Fibroblast of skin of left biceps (primary cell): ENCODE data around the gene HPS4.

ENCODE experiments used
- DNase-seq, 2 experiments: peaks; one replicate each; pipeline ENCODE4 v3.0.0-alpha.2; 2013; ENCODE audit warnings: low read depth in 2 of 2

The HPS4 gene

DNA sequence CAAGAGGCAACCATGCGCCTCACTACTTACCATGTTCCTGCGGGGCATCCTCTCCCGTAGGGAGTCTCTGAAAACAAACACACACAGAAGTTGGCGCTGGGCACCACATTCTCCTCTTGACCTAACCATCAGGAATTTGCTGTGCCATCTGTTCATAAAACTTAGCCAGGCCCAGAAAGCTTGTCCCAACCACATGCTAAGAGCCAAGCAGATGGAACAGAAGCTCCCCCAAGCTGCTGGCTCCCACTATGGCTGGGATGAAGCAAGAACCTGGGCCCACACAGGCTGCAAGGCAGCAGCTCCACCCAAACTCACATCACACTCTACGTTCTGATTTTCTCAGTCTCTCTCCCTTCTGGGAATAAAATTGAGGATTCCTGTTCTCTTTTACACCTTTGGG, 17.4 kb downstream of the HPS4 start:
- no peak for DNase-seq

DNA sequence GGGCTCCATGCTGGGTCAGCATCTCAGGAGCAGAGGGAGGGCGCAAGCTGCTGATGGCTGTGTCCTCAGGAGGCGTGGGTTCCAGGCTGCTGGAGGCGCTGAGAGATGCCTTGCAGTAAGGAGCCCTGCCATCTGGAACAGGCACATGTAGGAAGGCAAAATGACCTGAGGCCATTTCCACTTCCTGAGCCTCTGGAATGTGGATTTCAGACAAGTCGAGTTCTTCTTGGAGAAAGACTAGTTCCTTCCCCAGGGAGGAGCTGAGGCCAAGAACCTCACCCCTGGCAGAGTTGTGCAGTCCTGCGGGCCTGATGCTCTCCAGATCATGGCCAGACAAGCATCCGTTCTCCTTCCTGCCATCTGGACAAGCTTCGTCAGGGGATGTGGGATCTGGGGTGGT, 19.3 kb downstream of the HPS4 start:
- DNase-seq: no peak

DNA sequence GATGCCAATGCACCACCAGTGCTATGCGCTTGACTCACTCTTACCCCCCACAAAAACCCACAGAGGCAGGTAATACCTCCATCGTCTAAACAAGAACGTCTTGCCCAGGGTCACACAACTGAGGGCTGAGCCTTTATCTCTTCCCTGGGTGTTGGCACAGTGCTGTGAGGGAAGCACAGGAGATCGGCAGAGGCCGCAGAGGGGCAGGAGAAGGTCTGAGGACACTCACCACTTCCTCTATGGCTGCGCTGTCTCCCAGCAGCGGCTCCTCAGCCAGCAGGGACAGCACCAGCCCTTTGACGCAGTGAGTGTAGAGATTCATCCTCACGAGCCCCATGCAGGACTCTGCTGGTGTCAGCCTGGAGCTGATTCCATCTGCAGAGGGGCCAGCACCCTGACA, 19.9 kb downstream of the HPS4 start:
- DNase-seq: no peak

DNA sequence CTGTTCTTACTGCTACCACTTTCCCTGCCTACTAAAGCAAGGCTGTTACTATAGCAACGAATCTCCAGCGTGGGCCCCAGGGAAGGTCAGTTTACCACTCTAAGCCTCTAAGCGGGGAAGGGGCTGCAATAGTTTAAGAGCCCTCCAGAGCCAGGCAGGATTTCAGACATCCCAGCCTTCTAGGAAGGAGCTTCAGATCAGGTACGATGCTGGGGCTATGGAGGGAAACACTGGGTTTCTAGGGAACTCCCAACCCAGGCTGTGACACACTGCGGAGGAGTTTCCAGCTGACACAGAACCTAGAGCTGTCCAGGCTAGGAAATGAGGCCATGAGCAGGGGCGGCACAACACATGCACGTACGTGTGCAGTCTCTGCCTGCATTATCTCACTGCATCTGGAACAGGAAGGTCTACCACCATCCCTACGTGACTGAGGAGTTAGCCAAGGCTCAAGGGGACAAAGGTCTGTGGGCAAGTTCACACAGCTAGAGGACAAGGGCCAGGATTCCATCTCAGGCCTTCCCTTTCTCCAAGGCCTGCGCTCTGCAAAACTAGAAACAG, 20.4 kb downstream of the HPS4 start:
- no peak for DNase-seq

DNA sequence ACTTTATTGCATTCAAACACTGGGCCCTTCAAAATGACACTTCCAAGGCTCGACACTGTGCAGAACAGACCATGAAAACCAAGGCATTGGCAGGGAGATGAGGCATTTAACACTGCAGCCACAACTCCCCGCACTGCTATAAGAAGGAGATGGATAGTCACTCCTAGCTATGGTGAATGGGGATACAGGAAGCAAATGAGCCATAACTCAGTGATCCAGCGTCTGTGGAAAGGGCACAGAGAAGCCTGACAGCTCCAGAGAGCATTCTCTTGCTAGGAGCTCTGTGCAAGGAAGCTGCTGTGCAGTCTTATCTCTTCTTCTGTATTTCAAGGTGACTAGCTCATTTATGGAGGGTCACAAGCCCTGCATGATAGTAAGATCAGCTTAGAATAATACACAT, 20.9 kb downstream of the HPS4 start:
- no peak for DNase-seq

DNA sequence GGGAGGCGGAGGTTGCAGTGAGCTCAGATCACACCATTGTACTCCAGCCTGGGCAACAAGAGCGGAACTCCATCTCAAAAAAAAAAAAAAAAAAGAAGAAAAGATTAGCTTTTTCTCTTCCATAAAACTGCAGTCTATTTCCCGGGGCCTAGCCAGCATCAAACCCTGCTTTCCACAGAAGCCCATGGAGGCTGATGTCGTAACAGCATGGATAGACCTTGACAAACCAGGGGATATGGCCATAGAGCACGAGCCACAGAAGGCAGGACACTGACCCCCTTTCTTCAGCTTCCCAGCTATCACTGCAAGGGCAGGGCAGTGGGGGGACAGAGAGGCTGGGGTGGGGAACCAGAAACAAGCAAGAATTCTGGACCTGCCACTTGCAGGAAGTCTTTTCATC, 21.5 kb downstream of the HPS4 start:
- DNase-seq: no peak

DNA sequence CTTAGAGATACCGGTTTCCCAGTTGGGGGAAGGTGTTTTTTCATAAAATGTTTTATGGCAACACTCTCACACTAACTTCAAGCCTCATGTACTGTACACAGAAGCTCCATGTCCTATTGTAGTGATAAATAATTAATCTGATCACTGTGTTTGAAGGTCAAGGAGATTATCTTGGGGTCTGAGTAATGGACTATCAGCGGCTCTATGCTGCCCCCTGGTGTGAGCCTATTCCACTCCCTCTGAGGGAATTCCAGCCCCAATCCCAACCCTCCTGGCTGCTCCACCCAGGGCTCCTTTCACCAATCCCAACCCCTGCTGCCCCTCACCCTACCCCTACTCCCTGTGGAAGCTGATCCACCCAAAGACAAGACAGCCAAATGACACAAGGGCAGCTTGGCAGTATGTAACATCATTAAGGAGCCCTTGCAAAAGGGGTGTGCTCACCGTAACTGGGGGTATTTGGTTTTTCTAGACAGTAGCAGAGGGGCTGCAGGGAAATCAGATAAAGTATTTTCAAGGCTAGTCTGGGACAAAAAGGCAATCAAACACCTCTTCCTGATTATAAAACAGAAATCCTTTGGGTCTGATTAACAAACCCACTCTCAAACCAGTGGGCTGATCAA, 22.3 kb downstream of the HPS4 start:
- DNase-seq: no peak

DNA sequence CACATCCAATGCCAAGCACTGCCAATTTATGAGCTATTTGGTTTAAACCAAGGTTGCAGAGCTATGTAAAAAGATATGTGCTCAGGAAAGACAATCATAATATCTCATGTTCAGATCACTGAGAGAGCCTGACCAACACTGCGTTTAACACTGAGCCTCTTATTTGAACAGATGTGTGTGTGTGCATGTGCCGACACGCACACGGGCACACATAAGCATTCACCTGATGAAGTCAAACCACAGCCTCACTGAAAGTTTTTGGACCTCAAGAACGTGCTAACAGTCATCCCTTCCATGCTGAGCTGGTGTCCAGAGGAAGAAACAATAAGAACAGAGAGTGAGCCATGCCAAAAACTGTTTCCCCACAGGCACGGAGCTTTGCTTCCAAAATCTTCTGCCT, 23.4 kb downstream of the HPS4 start:
- no peak for DNase-seq

DNA sequence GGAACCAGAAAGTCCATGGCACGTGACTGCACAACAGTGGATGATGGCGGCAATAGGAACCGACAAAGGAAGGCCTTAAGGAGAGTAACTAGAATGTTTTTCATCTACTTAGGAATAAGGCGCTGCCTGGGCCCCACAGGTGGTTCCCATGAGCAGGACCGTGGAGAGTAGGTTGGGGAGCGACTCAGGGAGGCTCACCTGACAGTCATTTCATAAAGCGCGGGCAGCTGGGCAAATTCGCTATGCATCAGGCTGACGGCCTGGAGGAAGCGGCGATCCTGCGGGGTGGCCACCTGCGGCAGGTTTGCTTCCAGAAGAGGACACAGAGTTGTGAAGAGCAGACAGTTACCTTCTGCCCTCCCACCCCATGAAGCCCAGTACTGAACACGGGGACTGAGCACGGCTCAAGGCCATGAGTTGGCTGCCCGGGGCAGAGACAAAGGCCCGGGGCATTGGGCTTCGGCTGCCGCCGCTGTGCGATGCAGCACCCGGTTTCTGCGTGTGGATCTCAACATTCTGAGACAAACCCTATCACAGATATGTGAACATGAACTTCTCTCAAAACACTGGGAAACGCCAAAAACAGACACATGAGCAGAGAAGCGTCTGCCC, 25.8 kb downstream of the HPS4 start:
- no peak for DNase-seq

DNA sequence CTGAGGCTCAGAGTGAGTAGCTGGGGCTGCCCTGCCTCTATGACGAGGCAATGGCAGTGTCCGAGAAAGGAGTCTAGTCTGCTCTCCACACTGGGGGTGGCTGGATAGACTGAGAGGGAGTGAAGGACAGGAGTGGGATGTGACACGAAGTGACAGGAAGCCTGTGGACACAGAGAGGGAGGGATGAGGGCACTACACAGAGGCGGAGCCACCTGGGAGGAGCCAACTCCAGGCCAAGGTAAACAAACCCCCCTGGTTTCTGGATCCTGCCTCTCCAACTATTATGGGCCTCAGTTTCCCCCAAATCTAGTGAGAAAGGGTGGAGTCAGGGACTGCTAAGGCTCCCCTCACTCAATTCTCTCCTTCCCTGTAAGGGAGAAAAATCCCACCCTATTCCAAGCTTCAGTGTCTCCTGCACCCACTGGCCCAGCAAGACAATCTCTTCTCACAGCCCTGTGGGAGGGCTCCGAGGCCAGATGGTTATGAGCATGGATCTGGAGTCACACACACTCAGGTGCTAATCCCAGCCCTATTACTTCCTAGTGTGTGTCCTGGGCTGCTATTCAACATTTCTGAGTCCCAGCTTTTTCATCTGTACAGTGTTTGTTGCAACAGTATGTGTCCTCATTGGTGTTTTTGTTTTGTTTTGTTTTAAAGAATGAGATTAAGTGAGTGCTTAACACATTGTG, 29.6 kb downstream of the HPS4 start:
- DNase-seq: no peak

DNA sequence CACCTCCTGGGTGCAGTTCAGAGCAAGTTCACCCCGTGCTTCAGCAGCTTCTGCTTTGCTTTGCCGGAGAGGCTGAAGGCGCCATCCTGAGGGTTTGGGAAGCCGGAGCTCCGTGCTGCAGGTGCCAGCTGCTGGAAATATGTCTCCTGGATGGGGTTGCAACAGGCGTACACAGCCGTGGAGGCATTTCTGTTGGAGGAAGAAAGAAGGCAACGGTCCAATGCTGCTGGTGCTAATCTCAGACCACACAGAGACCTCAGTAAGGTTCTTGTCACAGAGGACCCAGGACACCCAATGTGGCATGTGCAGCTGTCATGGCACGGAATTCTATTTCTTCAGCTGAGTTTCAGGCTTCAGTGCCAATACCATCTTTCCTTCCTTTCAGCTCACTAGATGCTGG, 30.4 kb downstream of the HPS4 start:
- no peak for DNase-seq

DNA sequence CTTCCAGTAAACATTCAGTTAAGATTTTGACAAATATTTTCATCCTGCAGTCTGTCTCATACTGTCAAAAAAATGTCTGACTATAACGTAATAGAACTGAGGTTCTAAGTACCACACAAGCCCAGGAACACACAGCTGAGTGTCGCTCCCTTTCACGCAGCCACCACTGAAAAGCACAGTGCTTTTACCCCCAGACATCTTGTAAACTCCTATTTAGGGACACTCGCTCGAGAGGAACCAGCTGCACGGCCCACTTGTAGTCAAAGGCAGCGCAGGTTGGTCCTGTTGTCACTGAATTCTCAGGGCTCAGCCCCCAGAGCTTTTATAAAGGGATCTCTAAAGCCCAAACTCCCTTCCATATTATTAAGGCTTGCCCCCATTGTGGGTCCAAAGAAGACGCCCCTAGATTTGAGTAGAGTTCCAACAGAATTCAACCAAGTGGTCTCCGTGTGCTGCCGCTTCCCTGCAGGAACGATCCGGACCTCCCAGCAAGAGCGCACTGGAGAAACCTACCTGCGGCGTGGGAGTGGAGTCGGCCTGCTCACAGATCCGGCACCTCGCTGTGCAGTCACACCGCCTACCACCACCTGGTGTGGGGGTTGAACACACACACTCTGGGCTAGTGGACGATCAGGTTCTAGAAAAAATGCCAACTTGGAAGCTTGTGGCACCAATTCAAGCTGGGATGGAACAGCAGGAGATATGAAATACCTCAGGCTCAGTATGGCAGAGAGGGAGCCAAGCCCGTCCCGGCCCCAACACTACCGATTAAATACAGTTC, 31.2 kb downstream of the HPS4 start:
- no peak for DNase-seq

DNA sequence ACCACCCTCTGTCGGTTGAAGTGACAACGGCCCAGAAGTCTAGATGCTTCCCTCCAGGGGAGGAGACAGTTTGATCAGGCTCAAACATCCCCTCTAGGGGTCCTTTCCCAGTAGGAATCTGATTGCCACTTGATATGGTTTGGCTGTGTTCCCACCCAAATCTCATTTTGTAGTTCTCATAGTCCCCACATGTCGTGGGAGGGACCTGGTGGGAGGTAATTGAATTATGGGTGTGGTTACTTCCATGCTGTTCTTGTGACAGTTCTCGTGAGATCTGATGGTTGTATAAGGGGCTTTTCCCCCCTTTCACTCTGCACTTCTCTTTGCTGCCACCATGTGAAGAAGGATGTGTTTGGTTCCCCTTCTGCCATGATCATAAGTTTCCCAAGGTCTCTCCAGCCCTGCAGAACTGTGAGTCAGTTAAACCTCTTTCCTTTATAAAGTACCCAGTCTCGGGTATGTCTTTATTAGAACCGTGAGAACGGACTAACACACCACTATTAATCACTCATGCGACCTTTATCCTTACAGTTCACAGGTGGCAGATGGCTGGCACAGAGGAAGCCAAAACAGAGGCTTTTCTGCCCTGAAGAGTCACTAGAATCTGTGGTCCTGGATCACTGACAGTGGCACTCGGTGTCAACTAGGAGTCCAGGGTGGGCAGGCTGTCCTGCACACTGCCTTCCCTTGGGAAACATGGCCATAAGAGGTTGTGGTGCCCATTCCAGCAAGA, 33.0 kb downstream of the HPS4 start:
- no peak for DNase-seq

DNA sequence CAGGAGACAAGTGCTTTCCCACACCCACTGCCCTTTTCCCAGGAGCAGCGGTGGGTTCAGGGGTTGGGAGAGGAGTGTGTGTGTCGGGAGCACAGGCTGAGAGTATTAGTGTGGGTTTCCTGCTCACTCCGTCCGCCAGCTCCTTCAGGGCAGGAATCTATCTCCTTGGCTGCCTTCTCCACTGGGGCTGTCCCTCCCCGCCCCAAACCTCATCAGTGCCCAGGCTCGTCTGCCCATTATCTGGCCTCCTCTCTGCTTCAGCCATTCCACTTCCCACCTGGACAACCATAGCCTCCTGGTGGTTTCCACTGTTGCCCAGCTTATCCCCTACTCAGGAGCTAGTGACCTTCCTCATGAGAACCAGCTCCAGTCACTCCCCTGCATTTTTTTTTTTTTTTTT, 34.6 kb downstream of the HPS4 start:
- DNase-seq: no peak

DNA sequence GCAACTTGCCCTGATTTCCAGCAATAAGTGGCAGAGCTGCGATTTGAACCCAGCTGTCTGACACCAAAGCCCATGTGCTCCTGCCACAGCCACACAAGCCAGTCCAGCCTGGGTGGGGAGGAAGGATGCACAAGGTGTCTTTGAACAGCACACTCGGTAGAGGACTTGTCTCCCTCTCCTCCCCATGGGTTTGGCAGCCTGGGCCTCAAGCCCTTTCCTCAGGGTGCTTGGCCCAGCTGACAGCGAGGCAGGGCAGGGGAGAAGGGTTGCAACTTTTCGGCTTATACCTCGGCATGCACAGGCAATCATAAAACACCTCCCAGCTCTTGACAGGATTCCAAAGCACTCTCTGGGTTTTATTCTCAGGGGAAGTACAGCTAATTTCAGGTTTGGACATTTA, 35.2 kb downstream of the HPS4 start:
- DNase-seq: no peak

DNA sequence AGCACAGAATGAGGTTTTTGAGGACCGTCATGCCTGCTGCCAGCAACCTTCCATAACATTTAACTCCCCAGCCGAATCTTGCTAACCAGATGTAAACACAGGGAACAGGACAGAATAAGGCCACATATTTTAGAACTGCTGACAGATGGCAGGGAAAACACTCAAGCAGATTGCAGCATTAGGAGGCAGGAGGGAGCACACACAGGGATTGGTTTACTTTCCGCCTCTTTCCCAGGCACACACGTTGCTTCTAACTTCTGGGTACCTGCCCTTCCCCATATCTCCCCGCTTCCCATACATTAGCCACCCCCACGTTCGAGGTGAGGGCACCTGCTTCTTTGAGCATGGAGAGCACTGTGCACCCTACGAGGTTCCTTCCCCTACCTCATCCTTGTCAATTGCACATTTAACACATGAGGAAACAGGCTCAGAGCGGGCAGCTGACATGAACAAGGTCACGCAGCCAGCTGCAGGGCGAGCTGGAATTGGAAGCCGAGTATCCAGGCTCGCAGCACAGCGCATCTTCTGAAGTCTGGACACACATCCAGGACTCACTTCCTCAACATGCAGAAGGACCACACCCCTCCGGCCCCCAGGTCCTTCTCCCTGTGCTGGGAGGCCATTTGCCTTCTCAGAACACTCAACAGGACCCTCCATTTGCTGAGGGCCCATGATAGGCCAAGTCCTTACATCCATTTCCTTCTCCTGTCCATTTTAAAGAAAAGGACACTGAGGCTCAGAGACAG, 35.8 kb downstream of the HPS4 start:
- no peak for DNase-seq

DNA sequence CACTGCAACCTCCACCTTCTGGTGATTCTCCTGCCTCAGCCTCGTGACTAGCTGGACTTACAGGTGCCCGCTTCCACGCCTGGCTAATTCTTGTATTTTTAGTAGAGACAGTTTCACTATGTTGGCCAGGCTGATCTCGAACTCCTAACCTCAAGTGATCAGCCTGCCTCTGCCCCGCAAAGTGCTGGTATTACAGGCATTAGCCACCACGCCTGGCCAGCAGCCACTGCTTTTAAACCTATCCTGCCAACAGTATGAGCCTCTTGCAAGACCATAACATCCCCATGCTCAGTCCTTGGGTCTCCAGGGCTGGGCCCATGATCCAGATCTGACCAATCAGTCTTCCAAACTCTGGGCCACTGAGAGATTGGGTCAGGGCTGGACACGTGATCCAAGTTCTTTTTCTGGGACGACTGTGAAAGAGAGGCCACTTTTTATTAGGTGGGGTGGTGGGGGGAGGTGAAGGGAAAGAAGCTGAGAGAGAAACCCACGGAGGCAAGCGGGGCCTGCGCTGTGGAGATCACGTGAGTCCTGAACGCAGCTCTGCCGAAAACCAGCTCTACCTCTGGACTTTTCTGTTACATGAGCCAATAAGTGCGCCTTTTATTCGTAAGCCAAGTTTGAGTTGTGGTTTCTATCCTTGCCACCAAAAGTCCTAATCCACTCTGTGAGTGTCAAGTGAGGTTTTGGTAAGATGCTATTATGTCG, 36.6 kb downstream of the HPS4 start:
- no peak for DNase-seq

DNA sequence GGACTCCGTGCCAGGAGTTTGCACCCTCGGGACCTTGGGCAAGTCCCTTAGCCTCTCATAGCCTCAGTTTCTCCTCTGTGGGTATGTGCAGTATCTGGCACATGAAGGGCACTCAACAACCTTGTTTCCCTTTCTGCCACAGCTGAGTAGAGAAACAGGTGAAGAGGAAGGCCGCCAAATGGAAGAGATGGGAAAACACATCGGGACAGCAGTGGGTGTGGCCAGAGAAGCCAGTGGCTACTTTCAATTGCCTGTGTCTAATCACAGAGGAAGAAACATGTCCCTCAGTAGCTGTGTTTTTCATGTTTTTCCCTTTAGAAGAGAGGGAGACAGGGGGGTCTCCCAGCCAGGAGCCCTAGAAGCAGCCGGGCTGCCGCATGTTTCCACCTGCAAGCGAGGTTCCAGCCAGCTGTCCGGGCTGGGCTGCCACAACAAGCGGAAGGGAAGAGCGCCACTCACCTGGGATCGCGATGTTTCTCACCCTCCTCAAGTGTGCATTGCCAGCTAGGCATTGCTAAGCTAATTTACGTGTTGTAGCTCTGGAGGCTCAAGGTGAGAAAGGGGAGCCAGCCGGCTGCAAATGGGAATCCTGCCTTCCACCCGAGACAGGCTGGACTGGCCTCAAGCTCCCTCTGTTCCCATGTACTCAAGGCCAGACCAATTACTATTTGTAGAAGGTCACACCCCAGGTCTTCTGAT, 37.9 kb downstream of the HPS4 start:
- DNase-seq: no peak

DNA sequence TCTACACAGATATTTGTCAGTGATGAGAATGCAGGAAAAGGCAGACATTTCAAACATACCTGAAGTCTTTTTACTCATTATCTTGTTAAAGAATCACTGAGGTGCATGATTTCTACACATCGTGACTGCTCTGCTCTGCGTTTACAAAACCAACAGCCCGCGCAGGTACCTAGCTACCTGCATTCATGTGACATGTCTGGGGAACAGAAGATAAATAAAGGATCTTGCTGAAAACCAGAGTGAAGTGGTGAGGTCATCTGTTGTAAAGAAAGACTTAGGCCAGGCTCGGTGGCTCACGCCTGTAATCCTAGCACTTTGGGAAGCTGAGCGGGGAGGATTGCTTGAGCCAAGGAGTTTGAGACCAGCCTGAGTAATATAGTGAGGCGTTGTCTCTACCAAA, 38.8 kb downstream of the HPS4 start:
- no peak for DNase-seq
